Measurements from ENCODE around the gene ERCC1. TPM values are rescaled to one million over a fixed set of nuclear protein-coding genes. Genes with fewer than 3 reads are reported as not detected.

Gene ERCC1
- total RNA-seq, 3 donors from 2014 or later, result 37.7 to 51.2 (median 46.6) TPM

- no peak for ATAC-seq
- peaks cover 54% of the 10 kb centered on the region for H3K4me1 ChIP-seq (ENCODE audit: low read depth)
Measured at GRCh38 chr19:45446944-45447343, 23.2 kb upstream of the ERCC1 start.

GRCh38 chr19:45446295-45446694 lies 22.6 kb upstream of the ERCC1 start:
- no peaks in the 10 kb centered on the region for H3K36me3 ChIP-seq (ENCODE audit: low read depth)
- intact Hi-C loops (cut with DNase I, micrococcal nuclease), result no loop called here
- no peaks in the 10 kb centered on the region for H3K9me3 ChIP-seq
- peaks cover 48% of the 10 kb centered on the region for H3K4me1 ChIP-seq (ENCODE audit: low read depth)
- TF ChIP-seq CTCF (IDR thresholded peaks at IDR 0.05), result no peak
- no peak overlapping the region for H3K4me3 ChIP-seq
- ATAC-seq (no peak), DNase-seq (peak in 1 of 3 donors; percentile 50)

More at GRCh38 chr19:45446944-45447343, 23.2 kb upstream of the ERCC1 start:
- no peak for DNase-seq
- H3K36me3 ChIP-seq (ENCODE audit: low read depth), result no peaks in the 10 kb centered on the region
- H3K9me3 ChIP-seq, result no peaks in the 10 kb centered on the region
- intact Hi-C loops (cut with DNase I, micrococcal nuclease), result no loop called here
- no peak for TF ChIP-seq CTCF (IDR thresholded peaks at IDR 0.05)
- H3K4me3 ChIP-seq, result no peak overlapping the region

GRCh38 chr19:45445139-45445538 lies 21.4 kb upstream of the ERCC1 start:
- ATAC-seq (no peak), DNase-seq (no peak)
- TF ChIP-seq CTCF (IDR thresholded peaks at IDR 0.05), result no peak
- no peak overlapping the region for H3K4me3 ChIP-seq
- peaks cover 47% of the 10 kb centered on the region for H3K4me1 ChIP-seq (ENCODE audit: low read depth)
- H3K9me3 ChIP-seq, result no peaks in the 10 kb centered on the region
- intact Hi-C loops (cut with DNase I, micrococcal nuclease), result no loop called here
- no peaks in the 10 kb centered on the region for H3K36me3 ChIP-seq (ENCODE audit: low read depth)

DNA sequence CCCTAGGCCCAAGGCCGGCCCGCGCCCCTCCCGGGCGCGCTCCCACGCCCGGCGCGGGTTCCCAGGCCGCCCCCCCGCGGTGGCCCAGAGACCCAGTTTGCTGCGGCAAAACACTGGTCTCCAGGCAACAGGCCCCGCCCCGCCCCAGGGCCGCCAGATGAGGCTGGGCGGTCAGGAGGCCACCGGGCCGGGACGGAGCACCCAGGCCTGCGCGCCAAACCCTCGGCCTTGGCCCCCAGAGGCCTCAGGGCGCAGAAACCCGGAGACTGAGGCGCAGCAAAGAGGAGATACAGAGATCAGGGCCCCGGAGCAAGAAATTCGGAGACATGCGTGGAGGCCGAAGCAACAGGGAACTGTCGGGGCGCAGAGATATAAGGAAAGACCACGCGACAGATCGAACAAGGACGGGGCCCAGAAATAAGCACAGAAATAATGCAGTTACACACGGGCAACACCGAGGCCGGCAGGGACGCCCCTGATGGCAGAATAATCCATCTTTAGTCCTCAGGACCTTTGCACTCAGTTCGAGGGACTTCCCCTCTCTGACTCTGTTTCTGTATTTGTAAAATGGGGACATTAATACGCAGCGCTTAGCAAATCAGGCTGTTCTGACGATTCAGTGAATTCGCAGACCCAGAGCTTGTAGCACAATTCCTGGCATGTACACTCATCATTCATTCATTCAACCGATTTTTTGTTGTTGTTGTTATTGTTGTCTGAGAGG lies 20.8 kb upstream of the ERCC1 start:
- ATAC-seq (peak; percentile 72), DNase-seq (peak; percentile 95 to 97 (median 96))
- no peak for TF ChIP-seq CTCF (IDR thresholded peaks at IDR 0.05)
- H3K9me3 ChIP-seq, result no peaks in the 10 kb centered on the region
- H3K4me1 ChIP-seq (ENCODE audit: low read depth), result peaks cover 41% of the 10 kb centered on the region
- no peaks in the 10 kb centered on the region for H3K36me3 ChIP-seq (ENCODE audit: low read depth)
- intact Hi-C loops (cut with DNase I, micrococcal nuclease), result no loop called here
- H3K4me3 ChIP-seq, result no peak overlapping the region

- no peaks in the 10 kb centered on the region for H3K9me3 ChIP-seq
- no peaks in the 10 kb centered on the region for H3K36me3 ChIP-seq (ENCODE audit: low read depth)
- intact Hi-C loops (cut with DNase I, micrococcal nuclease), result no loop called here
- no peak for TF ChIP-seq CTCF (IDR thresholded peaks at IDR 0.05)
- peaks cover 40% of the 10 kb centered on the region for H3K4me1 ChIP-seq (ENCODE audit: low read depth)
- ATAC-seq, result peak; percentile 83
- DNase-seq, result peak; percentile 96 to 97 (median 97)
- H3K4me3 ChIP-seq, result no peak overlapping the region
Measured at GRCh38 chr19:45443462-45444317, 20.0 kb upstream of the ERCC1 start.

All from mucosa of descending colon (tissue), 3 donors.